ENCODE data around the gene ITPR1. TPM values are rescaled to one million over a fixed set of nuclear protein-coding genes. Genes with fewer than 3 reads are reported as not detected.
"Not testable (repeated sequence)": the region's sequence is repeated elsewhere in the genome, so short reads cannot be mapped to it uniquely, and the experiment has no call there.

ITPR1 gene
- polyA plus RNA-seq, 1 experiment, result 1.4 TPM

- ChIA-PET CTCF (no interaction called here), POLR2A (no interaction called here)
- TF ChIP-seq, protein P1, sequence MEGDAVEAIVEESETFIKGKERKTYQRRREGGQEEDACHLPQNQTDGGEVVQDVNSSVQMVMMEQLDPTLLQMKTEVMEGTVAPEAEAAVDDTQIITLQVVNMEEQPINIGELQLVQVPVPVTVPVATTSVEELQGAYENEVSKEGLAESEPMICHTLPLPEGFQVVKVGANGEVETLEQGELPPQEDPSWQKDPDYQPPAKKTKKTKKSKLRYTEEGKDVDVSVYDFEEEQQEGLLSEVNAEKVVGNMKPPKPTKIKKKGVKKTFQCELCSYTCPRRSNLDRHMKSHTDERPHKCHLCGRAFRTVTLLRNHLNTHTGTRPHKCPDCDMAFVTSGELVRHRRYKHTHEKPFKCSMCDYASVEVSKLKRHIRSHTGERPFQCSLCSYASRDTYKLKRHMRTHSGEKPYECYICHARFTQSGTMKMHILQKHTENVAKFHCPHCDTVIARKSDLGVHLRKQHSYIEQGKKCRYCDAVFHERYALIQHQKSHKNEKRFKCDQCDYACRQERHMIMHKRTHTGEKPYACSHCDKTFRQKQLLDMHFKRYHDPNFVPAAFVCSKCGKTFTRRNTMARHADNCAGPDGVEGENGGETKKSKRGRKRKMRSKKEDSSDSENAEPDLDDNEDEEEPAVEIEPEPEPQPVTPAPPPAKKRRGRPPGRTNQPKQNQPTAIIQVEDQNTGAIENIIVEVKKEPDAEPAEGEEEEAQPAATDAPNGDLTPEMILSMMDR (IDR thresholded peaks at IDR 0.05; ENCODE audit: insufficient read depth, low read depth, low read length), result no peak
- no peaks in the 10 kb centered on the region for H3K36me3 ChIP-seq (ENCODE audit: control insufficient read depth, insufficient read depth, low read length)
- no peak for DNase-seq (ENCODE audit: low read depth)
- no peaks in the 10 kb centered on the region for H3K27me3 ChIP-seq (ENCODE audit: control insufficient read depth, insufficient read depth, low read length)
- no peak overlapping the region for H3K4me3 ChIP-seq (ENCODE audit: low read depth, low read length)
These were observed 39.0 kb upstream of the ITPR1 start for GRCh38 chr3:4454142-4454541.

DNA sequence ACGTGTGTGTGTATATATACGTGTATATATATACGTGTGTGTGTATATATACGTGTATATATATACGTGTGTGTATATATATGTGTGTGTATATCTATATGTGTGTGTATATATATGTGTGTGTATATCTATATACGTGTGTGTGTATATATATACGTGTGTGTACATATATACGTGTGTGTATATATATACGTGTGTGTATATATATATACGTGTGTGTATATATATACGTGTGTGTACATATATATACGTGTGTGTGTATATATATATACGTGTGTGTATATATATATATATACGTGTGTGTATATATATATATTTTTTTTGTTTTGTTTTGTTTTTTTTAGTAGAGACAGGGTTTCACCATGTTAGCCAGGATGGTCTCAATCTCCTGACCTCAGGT is 36.4 kb upstream of the ITPR1 start:
- H3K27me3 ChIP-seq (ENCODE audit: control insufficient read depth, insufficient read depth, low read length); POLR2A ChIA-PET; CTCF ChIA-PET; H3K36me3 ChIP-seq (ENCODE audit: control insufficient read depth, insufficient read depth, low read length); DNase-seq (ENCODE audit: low read depth); H3K4me3 ChIP-seq (ENCODE audit: low read depth, low read length): not testable (repeated sequence)

- TF ChIP-seq, protein P1 (IDR thresholded peaks at IDR 0.05; ENCODE audit: insufficient read depth, low read depth, low read length), result no peak
- CTCF ChIA-PET, result interaction anchor here (1.5 kb wide), 1 partner anchor 9 kb away, joined by 3 read pairs; no protein-coding TSS in a partner anchor
These were observed 34.2 kb upstream of the ITPR1 start for GRCh38 chr3:4458961-4459360.

DNA sequence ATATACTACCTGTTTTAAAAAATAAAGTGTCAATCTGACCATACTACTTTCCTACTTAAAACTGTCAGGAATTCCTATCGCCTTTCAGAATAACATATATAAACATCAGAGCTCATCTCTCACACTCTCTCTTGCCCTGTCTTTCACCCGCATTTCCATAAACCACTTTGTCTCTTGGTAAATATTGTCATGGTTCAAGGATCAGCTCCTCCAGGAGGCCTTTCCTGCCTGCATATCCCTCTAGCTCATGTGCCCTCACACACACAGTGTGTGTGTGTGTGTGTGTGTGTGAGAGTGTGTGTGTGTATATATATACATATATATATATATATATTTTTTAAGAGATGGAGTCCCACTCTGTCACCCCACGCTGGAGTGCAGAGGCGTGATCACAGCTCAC is 32.8 kb upstream of the ITPR1 start:
- H3K36me3 ChIP-seq (ENCODE audit: control insufficient read depth, insufficient read depth, low read length), result no peaks in the 10 kb centered on the region
- no peak overlapping the region for H3K4me3 ChIP-seq (ENCODE audit: low read depth, low read length)
- no peak for DNase-seq (ENCODE audit: low read depth)
- CTCF ChIA-PET, result interaction anchor here (1.2 to 1.5 kb wide), 2 partner anchors 10 to 13 kb away, joined by 3 to 6 read pairs; no protein-coding TSS in a partner anchor
- H3K27me3 ChIP-seq (ENCODE audit: control insufficient read depth, insufficient read depth, low read length), result no peaks in the 10 kb centered on the region
- TF ChIP-seq, protein P1 (IDR thresholded peaks at IDR 0.05; ENCODE audit: insufficient read depth, low read depth, low read length), result no peak
- POLR2A ChIA-PET, result no interaction called here

More at GRCh38 chr3:4458961-4459360, 34.2 kb upstream of the ITPR1 start:
- Histone ChIP-seq H3K36me3 (ENCODE audit: control insufficient read depth, insufficient read depth, low read length) (no peaks in the 10 kb centered on the region), H3K4me3 (ENCODE audit: low read depth, low read length) (no peak overlapping the region), H3K27me3 (ENCODE audit: control insufficient read depth, insufficient read depth, low read length) (no peaks in the 10 kb centered on the region)
- POLR2A ChIA-PET, result no interaction called here
- DNase-seq (ENCODE audit: low read depth), result no peak

GRCh38 chr3:4461468-4462090 is 31.6 kb upstream of the ITPR1 start:
- TF ChIP-seq, protein P1 (IDR thresholded peaks at IDR 0.05; ENCODE audit: insufficient read depth, low read depth, low read length), result no peak
- H3K36me3 ChIP-seq (ENCODE audit: control insufficient read depth, insufficient read depth, low read length), result no peaks in the 10 kb centered on the region
- DNase-seq (ENCODE audit: low read depth), result no peak
- H3K4me3 ChIP-seq (ENCODE audit: low read depth, low read length), result no peak overlapping the region
- H3K27me3 ChIP-seq (ENCODE audit: control insufficient read depth, insufficient read depth, low read length), result no peaks in the 10 kb centered on the region
- POLR2A ChIA-PET, result no interaction called here
- CTCF ChIA-PET, result interaction anchor here (0.6 to 1.2 kb wide), 2 partner anchors 14 to 195 kb away, joined by 3 read pairs; no protein-coding TSS in a partner anchor
